Thymus (tissue), 11 donors: ENCODE measurements around the gene SRRM4. TPM values are rescaled to one million over a fixed set of nuclear protein-coding genes. Genes with fewer than 3 reads are reported as not detected.

Experiments
- DNase-seq, 9 donors: peaks; one replicate each; pipeline ENCODE4 v3.0.0-alpha.2; 2013; ENCODE audit warnings: low spot score in 9 of 9, low read depth in 6 of 9, missing footprints in 1 of 9
- H3K27ac ChIP-seq, 2 donors: one replicate each; pipeline ENCODE4 v1.5.1; 2013; ENCODE audit warnings: control low read depth in 1 of 2, low read depth in 1 of 2, low read length in 1 of 2, mild to moderate bottlenecking in 1 of 2, moderate library complexity in 1 of 2
- H3K27me3 ChIP-seq, 2 donors: one replicate each; pipeline ENCODE4 v1.5.1; 2013; ENCODE audit warnings: low read length in 1 of 2; ENCODE audit not compliant: control insufficient read depth in 2 of 2, insufficient read depth in 1 of 2
- H3K36me3 ChIP-seq, 2 donors: one replicate each; pipeline ENCODE4 v1.5.1; 2013; ENCODE audit warnings: low read length in 1 of 2, mild to moderate bottlenecking in 1 of 2, moderate library complexity in 1 of 2; ENCODE audit not compliant: control insufficient read depth in 2 of 2, insufficient read depth in 2 of 2
- H3K4me1 ChIP-seq, 2 donors: one replicate each; pipeline ENCODE4 v1.5.1; 2013; ENCODE audit warnings: low read length in 2 of 2; ENCODE audit not compliant: control insufficient read depth in 2 of 2, insufficient read depth in 2 of 2
- H3K4me3 ChIP-seq, 2 donors: one replicate each; pipeline ENCODE4 v1.5.1; 2013; ENCODE audit warnings: low read length in 2 of 2, control low read depth in 1 of 2, mild to moderate bottlenecking in 1 of 2
- H3K9me3 ChIP-seq, 2 donors: one replicate each; pipeline ENCODE4 v1.5.1; 2013; ENCODE audit warnings: low read length in 1 of 2, mild to moderate bottlenecking in 1 of 2; ENCODE audit not compliant: control insufficient read depth in 2 of 2, insufficient read depth in 1 of 2
- WGBS: extraction: QIAGEN DNeasy Blood & Tissue Kit; methylation state at CpG from one replicate; pipeline ENCODE4 v1.1.7; 2013; 5-methylcytosine and 5-hydroxymethylcytosine counted together
- polyA plus RNA-seq: library from polyadenylated mRNA; stranded (reverse); fragments of 200-250 nt; gene quantifications from one replicate; pipeline ENCODE4 v1.2.3, GENCODE V29; 2013
- total RNA-seq: library from RNA; stranded (reverse); fragments of 120-200 nt; gene quantifications from one replicate; pipeline ENCODE4 v1.2.4, GENCODE V29; 2013
- donor health status: healthy.

Gene SRRM4
- total and polyA plus RNA-seq, 2 donors = under 0.01 to 0.05 TPM

DNA sequence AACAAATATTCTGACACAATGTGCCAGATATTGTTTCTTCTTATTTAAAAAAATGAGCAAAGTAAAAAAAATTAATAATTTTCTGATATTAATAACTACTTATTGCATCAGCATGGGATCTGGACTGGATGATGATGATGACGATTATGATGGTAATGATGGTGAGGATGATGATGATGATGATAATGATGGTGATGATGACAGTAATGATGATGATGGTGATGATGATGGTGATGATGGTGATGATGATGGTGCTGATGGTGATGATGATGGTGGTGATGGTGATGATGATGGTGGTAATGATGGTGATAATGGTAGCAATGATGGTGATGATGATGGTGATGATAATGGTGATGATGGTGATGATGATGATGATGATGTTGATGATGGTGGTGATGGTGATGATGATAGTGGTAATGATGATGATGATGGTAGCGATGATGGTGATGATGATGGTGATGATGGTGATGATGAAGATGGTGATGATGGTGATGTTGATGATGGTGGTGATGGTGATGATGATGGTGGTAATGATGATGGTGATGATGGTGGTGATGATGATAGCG is 94.0 kb downstream of the SRRM4 start:
- no peak overlapping the region for H3K27ac ChIP-seq
- H3K4me3 ChIP-seq = no peak overlapping the region
- H3K4me1 ChIP-seq = no peaks in the 10 kb centered on the region
- no peak for DNase-seq
- no peaks in the 10 kb centered on the region for H3K27me3 ChIP-seq
- H3K9me3 ChIP-seq = no peaks in the 10 kb centered on the region
- 70% methylated on average over 3 of the region's 3 CpGs for WGBS
- H3K36me3 ChIP-seq = no peaks in the 10 kb centered on the region

GRCh38 chr12:119075918-119076317 is 94.6 kb downstream of the SRRM4 start:
- Histone ChIP-seq H3K4me3 (no peak overlapping the region), H3K36me3 (no peaks in the 10 kb centered on the region), H3K4me1 (no peaks in the 10 kb centered on the region), H3K9me3 (no peaks in the 10 kb centered on the region), H3K27ac (no peak overlapping the region), H3K27me3 (no peaks in the 10 kb centered on the region)
- DNase-seq = no peak
- 95% methylated on average over 2 of the region's 2 CpGs for WGBS

DNA sequence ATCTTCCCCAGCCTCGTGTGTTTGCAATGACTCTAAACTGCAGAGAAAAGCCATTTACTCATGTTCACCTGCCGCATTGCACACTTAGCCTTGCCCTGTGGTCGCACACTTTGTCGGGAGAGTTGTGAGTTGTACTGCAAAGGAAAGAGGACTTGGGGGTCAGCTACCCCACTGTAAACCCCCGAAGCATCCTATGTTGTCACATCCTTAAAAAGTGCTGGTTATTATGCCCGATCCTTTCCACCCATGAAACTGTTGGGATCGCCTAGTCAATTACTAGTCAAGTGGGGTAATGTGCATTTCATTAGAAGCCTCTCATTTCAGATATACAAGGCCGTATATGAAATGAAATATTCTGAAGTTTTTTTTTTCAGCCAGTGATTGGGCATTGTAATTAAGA is 98.2 kb downstream of the SRRM4 start:
- 88% methylated on average over 8 of the region's 8 CpGs for WGBS
- DNase-seq = no peak
- no peaks in the 10 kb centered on the region for H3K36me3 ChIP-seq
- H3K9me3 ChIP-seq = no peaks in the 10 kb centered on the region
- H3K4me1 ChIP-seq = no peaks in the 10 kb centered on the region
- H3K27ac ChIP-seq = no peak overlapping the region
- no peaks in the 10 kb centered on the region for H3K27me3 ChIP-seq
- no peak overlapping the region for H3K4me3 ChIP-seq

GRCh38 chr12:119082016-119082415 is 100.7 kb downstream of the SRRM4 start:
- no peaks in the 10 kb centered on the region for H3K27me3 ChIP-seq
- H3K9me3 ChIP-seq = no peaks in the 10 kb centered on the region
- H3K4me3 ChIP-seq = no peak overlapping the region
- H3K27ac ChIP-seq = no peak overlapping the region
- no peaks in the 10 kb centered on the region for H3K36me3 ChIP-seq
- H3K4me1 ChIP-seq = no peaks in the 10 kb centered on the region
- 81% methylated on average over 7 of the region's 7 CpGs for WGBS
- no peak for DNase-seq

- WGBS = 63% methylated on average over 4 of the region's 4 CpGs
- no peaks in the 10 kb centered on the region for H3K36me3 ChIP-seq
- no peak for DNase-seq
- H3K27ac ChIP-seq = no peak overlapping the region
- no peaks in the 10 kb centered on the region for H3K4me1 ChIP-seq
- no peak overlapping the region for H3K4me3 ChIP-seq
- H3K9me3 ChIP-seq = no peaks in the 10 kb centered on the region
- H3K27me3 ChIP-seq = no peaks in the 10 kb centered on the region
Measured at GRCh38 chr12:119082496-119082895, 101.2 kb downstream of the SRRM4 start.

GRCh38 chr12:119088685-119089379 is 107.5 kb downstream of the SRRM4 start:
- Histone ChIP-seq H3K4me3 (no peak overlapping the region), H3K4me1 (no peaks in the 10 kb centered on the region), H3K36me3 (no peaks in the 10 kb centered on the region), H3K27me3 (no peaks in the 10 kb centered on the region), H3K27ac (no peak overlapping the region), H3K9me3 (no peaks in the 10 kb centered on the region)
- 89% methylated on average over 10 of the region's 10 CpGs for WGBS
- no peak for DNase-seq

- Histone ChIP-seq H3K4me1 (no peaks in the 10 kb centered on the region), H3K9me3 (no peaks in the 10 kb centered on the region), H3K4me3 (no peak overlapping the region), H3K27ac (no peak overlapping the region), H3K36me3 (no peaks in the 10 kb centered on the region), H3K27me3 (no peaks in the 10 kb centered on the region)
- DNase-seq = no peak
- WGBS = 62% methylated on average over 1 of the region's 1 CpG
Measured at GRCh38 chr12:119089380-119090013, 108.2 kb downstream of the SRRM4 start.

- no peak overlapping the region for H3K4me3 ChIP-seq
- 0% methylated on average over 1 of the region's 1 CpG for WGBS
- no peaks in the 10 kb centered on the region for H3K27me3 ChIP-seq
- H3K27ac ChIP-seq = no peak overlapping the region
- H3K36me3 ChIP-seq = no peaks in the 10 kb centered on the region
- no peaks in the 10 kb centered on the region for H3K9me3 ChIP-seq
- no peak for DNase-seq
- no peaks in the 10 kb centered on the region for H3K4me1 ChIP-seq
Measured at GRCh38 chr12:119090276-119090675, 108.9 kb downstream of the SRRM4 start.

- Histone ChIP-seq H3K4me3 (no peak overlapping the region), H3K9me3 (no peaks in the 10 kb centered on the region), H3K27me3 (no peaks in the 10 kb centered on the region), H3K27ac (no peak overlapping the region), H3K4me1 (no peaks in the 10 kb centered on the region), H3K36me3 (no peaks in the 10 kb centered on the region)
- WGBS = 42% methylated on average over 3 of the region's 3 CpGs
- no peak for DNase-seq
Measured at GRCh38 chr12:119090865-119091264, 109.5 kb downstream of the SRRM4 start.
